Testis (tissue), 3 donors: ENCODE data around the gene GRIP1. TPM values are rescaled to one million over a fixed set of nuclear protein-coding genes. Genes with fewer than 3 reads are reported as not detected.

ENCODE experiments used
- DNase-seq: peaks from one replicate; pipeline ENCODE4 v3.0.0-alpha.2; 2019
- H3K27ac ChIP-seq, 2 donors: fragments of 200-600 bp; sonication (generic); one replicate each; pipeline ENCODE4 v1.5.1; 2019
- H3K27me3 ChIP-seq: fragments of 200-600 bp; sonication (generic); one replicate; pipeline ENCODE4 v1.5.1; 2019
- H3K36me3 ChIP-seq: fragments of 200-600 bp; sonication (generic); one replicate; pipeline ENCODE4 v1.5.1; 2017; ENCODE audit warnings: low read depth; ENCODE audit errors: missing control alignments
- H3K4me1 ChIP-seq: fragments of 200-600 bp; sonication (generic); one replicate; pipeline ENCODE4 v1.5.1; 2019
- H3K4me3 ChIP-seq, 2 donors: fragments of 200-600 bp; sonication (generic); one replicate each; pipeline ENCODE4 v1.5.1; 2017 to 2019
- H3K9me3 ChIP-seq: fragments of 200-600 bp; sonication (generic); one replicate; pipeline ENCODE4 v1.5.1; 2017
- CTCF ChIP-seq, 3 experiments: fragments of 450-650 bp in 2 of 3; fragments of 200-600 bp in 1 of 3; sonication (generic) in 1 of 3; IDR thresholded peaks; one replicate each; pipeline ENCODE4 v1.5.1; 2016 to 2019; ENCODE audit warnings: antibody characterized with exemption in 3 of 3, mild to moderate bottlenecking in 2 of 3, moderate library complexity in 1 of 3
- POLR2A ChIP-seq: fragments of 450-650 bp; IDR thresholded peaks from one replicate; pipeline ENCODE4 v1.6.1; 2017; ENCODE audit warnings: antibody characterized with exemption, mild to moderate bottlenecking, moderate library complexity
- WGBS, 2 donors: methylation state at CpG; one replicate each; pipeline ENCODE4 v1.1.5; 2018; 5-methylcytosine and 5-hydroxymethylcytosine counted together
- intact Hi-C: fragments of 100-400 bp; cut with DNase I; formaldehyde crosslinking; loops from one replicate; pipeline ENCODE4 v1.15.1; 2023; ENCODE audit warnings: low total_unique reads
- polyA plus RNA-seq: library from polyadenylated mRNA; stranded (reverse); fragments of 350-450 nt; fragmentation: Illumina TruSeq; extraction: RNeasy Lipid Tissue Mini Kit (QIAGEN cat#74804); gene quantifications from one replicate; pipeline ENCODE4 v1.2.3, GENCODE V29; 2014; ENCODE audit warnings: low read depth, low replicate concordance; ENCODE audit not compliant: insufficient read depth
- total RNA-seq, 2 donors: library from RNA; depleted of rRNA; stranded (reverse); fragments of >200 nt; gene quantifications; one replicate each; pipeline ENCODE4 v1.2.3, GENCODE V29; 2016

The GRIP1 gene
- total and polyA plus RNA-seq, 3 donors from 2014 or later: 12.0 to 14.0 (median 12.9) TPM

DNA sequence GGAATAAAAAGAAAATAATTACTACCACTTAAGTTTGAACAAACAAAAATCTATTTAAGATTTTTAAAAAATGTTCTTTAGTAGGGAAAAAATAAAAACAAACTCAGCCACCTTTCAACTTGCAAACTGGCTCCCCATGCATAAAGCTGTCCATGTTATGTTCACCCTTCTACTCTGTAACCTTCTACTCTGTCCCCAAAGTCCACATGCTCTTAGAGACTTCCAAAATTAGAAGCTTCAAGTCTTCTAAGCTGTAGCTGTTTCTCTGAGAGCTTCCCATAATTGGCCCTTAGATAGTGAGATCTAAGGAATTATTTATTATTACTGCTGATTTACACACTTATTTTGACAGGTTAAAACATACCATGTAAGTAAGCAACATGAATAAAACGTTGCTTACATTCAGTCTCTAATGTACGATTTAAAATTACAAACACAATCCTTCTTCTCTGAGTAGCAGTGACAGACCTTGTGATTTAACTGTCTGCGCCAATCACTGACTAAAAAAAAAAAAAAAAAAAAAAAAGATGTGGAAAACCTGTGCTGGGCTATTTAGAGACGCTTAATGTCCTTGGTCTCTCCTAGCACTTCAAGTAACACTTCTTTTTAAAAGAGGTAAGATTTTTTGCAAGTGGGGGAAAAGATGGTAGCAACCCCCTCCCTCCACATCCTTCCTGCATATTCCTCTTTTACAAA lies 28.3 kb upstream of the GRIP1 start:
- H3K4me3 ChIP-seq: no peak overlapping the region
- 65 to 66% methylated on average over 4 of the region's 4 CpGs for WGBS, 2 donors
- TF ChIP-seq CTCF (IDR thresholded peaks at IDR 0.05) (no peak), POLR2A (no peak)
- H3K4me1 ChIP-seq: no peaks in the 10 kb centered on the region
- DNase-seq: no peak
- intact Hi-C loops: no loop called here
- H3K27me3 ChIP-seq: no peaks in the 10 kb centered on the region
- no peak overlapping the region for H3K27ac ChIP-seq
- no peaks in the 10 kb centered on the region for H3K9me3 ChIP-seq
- H3K36me3 ChIP-seq: no peaks in the 10 kb centered on the region

GRCh38 chr12:66699738-66700482 lies 21.0 kb upstream of the GRIP1 start:
- H3K4me3 ChIP-seq: no peak overlapping the region
- H3K9me3 ChIP-seq: no peaks in the 10 kb centered on the region
- no peaks in the 10 kb centered on the region for H3K36me3 ChIP-seq
- no peaks in the 10 kb centered on the region for H3K27me3 ChIP-seq
- DNase-seq: no peak
- intact Hi-C loops: no loop called here
- H3K27ac ChIP-seq: no peak overlapping the region
- TF ChIP-seq POLR2A (no peak), CTCF (IDR thresholded peaks at IDR 0.05) (no peak)
- WGBS, 2 donors: 80 to 86% methylated on average over 4 of the region's 4 CpGs
- no peaks in the 10 kb centered on the region for H3K4me1 ChIP-seq

GRCh38 chr12:66698558-66698957 lies 19.7 kb upstream of the GRIP1 start:
- intact Hi-C loops: no loop called here
- Histone ChIP-seq H3K4me3 (no peak overlapping the region), H3K4me1 (no peaks in the 10 kb centered on the region), H3K27me3 (no peaks in the 10 kb centered on the region), H3K27ac (no peak overlapping the region), H3K36me3 (no peaks in the 10 kb centered on the region), H3K9me3 (no peaks in the 10 kb centered on the region)
- DNase-seq: no peak
- TF ChIP-seq CTCF (IDR thresholded peaks at IDR 0.05) (no peak), POLR2A (no peak)
- WGBS, 2 donors: 82 to 89% methylated on average over 4 of the region's 4 CpGs

DNA sequence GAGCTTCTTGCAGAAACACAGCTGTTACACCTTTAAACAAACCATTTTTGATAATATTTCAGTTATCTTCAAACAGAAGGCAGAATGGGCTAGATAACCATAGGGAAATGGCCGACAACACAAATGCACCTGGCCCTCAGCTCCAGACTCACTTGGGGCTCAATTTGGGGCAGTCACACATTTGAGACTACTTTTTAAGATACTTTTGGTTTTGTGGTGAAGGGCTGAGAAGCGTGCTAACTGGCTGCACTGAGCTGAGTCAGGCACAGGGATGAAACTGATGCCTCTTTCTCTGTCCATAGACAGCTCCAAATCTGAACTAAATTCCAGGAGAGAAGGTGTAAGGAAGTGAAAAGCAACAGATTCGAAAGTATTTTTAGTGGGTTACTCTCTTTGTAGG lies 18.5 kb upstream of the GRIP1 start:
- Histone ChIP-seq H3K4me1 (no peaks in the 10 kb centered on the region), H3K27ac (no peak overlapping the region), H3K9me3 (no peaks in the 10 kb centered on the region), H3K4me3 (no peak overlapping the region), H3K27me3 (no peaks in the 10 kb centered on the region), H3K36me3 (no peaks in the 10 kb centered on the region)
- intact Hi-C loops: no loop called here
- TF ChIP-seq POLR2A (no peak), CTCF (IDR thresholded peaks at IDR 0.05) (no peak)
- DNase-seq: no peak
- WGBS, 2 donors: 77 to 82% methylated on average over 3 of the region's 3 CpGs
